ENCODE data around the gene UBE2E2.
"Not testable (repeated sequence)": the region's sequence is repeated elsewhere in the genome, so short reads cannot be mapped to it uniquely, and the experiment has no call there.

UBE2E2 gene

DNA sequence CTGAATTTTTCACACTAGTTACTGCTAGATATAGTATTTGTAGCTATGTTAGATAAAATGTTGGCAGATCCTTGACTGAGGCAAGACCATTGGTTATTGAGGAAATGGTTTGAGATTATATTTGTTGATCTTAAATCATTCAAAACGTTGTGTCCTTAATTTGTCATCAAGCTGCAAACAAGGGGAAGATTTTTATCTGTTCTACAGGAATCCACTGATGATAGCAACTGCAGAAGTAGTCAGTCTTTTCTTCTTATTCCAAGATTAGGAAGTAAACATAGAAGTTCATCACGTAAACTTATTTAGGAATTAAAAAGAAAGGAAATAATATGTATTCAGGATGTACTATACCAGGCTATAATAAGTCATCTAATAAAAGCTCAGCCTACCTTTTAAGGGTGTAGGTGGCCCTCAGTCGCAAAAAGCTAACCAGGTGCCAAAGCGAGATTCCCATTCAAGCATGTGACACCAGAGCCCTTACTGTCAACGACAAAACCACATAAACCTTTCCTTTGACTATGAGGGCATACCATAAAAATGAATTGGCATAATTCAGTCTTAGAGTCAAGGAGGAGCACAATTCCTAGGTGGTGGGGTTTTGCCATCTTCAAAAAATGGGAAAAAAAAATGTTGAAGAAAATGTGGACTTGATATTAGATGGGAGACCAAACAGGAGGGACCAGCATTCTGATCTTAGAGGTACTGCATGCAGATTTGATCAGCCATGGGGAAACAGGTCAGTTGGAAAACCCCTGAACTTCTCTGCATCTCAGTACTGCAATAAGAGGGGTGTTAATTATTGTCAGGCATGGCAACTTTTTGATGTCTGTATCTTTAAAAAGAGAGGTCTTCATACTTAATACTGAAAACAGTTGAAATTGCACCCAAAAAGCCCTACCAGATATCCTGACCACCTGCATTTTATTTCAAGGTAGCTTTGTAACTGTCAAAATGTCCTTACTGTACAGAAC, 390.1 kb downstream of the UBE2E2 start:
- DNase-seq: no peak

- DNase-seq: no peak
Observed at GRCh38 chr3:23594066-23594465, 390.9 kb downstream of the UBE2E2 start.

GRCh38 chr3:23594894-23595670, 392.0 kb downstream of the UBE2E2 start:
- no peak for DNase-seq

DNA sequence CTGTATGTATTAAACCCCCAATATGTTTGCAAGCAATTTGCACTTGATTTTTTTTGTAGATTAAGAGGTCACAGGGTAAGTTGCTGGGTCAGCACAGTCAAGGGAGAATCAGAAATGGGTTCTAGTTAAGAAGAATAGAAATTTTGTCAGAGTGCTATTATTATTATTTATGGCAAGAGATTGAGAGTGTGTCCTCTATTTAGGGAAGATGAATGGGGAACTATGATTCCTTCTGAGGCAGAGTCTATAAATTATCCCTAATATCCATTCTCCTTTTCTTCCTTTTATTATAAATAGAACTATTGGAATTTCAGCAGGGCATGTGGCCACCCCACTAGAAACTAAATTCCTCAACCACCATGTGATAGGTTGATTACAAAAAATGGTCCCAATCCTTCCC, 392.7 kb downstream of the UBE2E2 start:
- no peak for DNase-seq

DNA sequence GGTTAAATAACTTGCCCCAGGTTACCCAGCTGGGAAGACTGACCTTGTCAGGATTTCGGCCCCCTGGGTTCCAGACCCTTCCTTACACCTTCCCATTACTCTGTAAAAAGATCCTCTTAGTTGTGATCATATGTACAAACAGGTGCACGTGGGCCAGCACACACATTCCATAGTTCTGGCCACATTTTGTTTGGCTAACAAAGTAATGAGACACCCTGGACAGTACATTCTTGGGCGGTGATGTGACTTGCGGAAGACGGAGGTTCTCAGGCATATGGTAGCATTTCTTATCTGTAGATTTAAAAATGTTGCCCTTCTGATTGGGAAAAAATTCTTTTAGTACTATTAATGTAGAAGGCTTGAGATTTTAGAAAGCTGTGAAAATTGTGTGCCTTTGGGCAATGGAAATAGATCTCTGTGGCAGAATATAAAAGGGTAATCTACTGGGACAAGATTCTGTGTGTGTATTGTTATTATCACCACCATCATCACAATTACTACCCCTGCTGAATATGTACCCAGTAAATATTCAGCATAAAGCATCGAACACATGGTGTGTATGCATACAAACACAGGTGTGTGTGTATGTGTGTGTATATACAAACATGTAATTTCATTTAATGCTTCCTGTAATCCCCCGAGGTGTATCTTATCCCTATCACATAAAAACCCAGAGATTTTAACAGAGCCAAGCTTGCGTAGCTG, 397.2 kb downstream of the UBE2E2 start:
- no peak for DNase-seq

GRCh38 chr3:23601091-23601822, 398.1 kb downstream of the UBE2E2 start:
- peak in 1 of 14 donors; percentile 10 for DNase-seq

DNA sequence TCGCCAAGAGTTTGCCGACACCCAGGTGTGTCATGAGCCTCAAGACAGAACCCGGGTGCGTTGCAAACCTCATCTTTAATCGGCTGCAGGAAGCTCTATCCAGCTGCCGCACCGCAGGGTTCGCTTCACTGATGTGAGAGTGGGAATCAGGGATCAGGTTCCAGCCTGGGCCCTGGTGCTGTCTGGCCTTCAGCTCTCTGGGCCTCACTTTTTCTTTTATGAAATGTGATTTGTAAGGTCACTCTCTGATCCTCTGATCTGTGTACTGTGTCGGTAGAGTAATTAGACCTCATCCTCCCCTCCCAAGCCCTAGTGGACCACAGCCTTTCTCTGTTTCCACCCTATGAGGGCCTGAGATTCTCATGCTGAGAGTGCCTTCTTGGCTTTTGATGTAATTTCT, 399.8 kb downstream of the UBE2E2 start:
- DNase-seq: no peak

DNA sequence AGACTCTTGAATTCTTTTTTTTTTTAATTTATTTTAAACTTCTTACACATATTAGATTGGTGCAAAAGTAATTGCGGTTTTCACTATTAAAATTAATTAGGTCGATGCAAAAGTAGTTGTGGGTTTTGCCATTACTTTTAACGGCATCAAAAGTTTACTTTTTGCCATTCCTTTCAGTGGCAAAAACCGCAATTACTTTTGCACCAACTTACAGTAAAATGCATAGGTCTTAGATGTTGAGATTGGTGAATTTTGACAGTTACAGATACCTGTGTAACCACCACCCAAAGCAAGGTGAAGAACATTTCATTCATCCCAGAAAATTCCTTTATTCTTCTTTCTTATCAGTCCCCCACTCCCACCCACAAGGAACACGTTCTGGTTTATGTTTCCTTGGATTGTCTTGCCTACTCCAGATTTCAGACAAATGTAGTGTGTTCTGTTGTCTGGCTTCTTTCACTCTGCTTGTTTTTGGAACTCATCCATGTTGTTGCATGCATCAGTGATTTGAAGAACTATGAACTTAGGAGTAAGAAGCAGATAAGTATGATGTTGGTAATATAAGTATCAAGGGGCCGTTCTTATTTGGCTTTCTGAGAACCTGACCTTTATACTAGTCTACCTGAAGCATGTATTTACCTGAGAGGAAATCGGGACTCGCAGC, 404.2 kb downstream of the UBE2E2 start:
- DNase-seq: no peak

DNA sequence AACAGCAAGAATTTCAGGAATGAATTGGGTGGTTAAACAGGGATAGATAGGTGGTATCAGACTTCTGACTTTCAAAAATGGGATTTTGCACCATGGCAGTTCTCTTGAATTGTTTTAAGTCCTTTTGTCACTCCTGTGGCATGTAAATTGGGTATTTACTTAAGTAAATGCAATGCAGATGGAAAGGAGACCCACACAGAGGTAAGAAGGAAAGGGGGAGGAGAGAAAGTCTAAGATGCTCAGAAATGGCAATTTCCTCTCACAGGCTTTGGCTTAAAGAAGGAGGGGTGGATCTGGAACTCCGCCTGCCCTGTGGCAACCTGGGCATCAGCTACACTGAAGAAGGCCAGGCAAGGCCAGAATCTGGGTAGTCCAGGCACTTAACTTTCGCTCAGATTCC, 405.5 kb downstream of the UBE2E2 start:
- no peak for DNase-seq

DNA sequence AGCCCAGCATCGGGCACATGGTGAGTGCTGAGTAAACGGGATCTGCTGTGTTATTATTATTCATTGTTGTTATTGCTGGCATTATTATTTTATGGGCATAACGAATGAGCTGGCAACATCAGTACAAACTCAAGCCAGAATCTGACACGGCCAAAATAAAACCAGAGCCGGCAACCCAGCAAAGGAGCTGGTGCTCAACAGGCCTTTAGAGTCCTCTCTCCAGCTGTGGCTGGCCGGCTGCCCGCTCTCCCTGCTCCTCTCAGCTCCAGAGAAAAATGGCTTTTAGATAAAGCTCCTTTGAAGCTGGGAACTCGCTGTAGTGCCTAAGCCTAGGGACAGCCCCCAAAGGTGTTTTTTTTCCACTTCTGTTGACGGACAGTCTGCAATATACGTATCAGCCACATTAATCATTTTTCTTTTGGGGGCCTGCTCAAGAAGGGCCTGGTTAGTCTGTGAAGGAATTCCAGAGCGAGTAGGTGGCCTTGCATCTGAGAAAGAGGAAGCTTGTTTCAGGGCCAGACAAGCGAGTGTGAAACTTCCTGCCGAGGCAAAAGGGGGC, 408.7 kb downstream of the UBE2E2 start:
- peak in 11 of 14 donors; percentile 8 to 76 (median 52) for DNase-seq

DNA sequence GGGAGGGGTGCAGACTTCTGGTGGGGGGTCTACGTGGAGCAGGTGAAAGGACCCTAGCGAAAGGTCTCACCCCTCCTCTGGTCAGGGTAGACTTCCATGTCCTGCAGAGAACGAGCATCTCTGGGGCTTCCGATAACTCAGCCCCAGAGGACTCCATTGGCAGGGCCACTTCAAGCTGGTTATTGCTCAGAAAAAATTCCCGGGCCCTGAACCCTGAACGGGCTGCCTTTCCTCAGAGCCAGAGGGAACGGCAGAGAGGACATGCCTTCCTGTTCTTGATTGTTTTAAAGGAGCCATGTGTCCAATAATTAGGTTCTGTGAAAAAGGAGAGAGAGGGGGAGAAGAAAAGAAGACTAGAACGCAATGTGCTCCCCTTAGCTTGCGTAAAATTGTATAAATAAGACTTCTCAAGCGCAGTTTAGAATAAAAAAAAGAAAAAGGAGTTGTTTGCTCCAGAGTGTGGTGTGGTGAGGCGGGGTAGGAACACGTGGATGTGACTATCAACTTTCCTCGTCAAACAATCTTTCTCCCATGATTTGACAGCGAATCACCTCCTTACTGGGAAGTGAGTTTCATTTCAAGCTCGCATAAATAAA, 409.3 kb downstream of the UBE2E2 start:
- DNase-seq: peak in 1 of 14 donors; percentile 53

- no peak for DNase-seq
Observed at GRCh38 chr3:23615068-23615467, 411.9 kb downstream of the UBE2E2 start.

GRCh38 chr3:23618475-23618874, 415.3 kb downstream of the UBE2E2 start:
- DNase-seq: not testable (repeated sequence)

- DNase-seq: no peak
Observed at GRCh38 chr3:23619705-23620637, 416.8 kb downstream of the UBE2E2 start.

DNA sequence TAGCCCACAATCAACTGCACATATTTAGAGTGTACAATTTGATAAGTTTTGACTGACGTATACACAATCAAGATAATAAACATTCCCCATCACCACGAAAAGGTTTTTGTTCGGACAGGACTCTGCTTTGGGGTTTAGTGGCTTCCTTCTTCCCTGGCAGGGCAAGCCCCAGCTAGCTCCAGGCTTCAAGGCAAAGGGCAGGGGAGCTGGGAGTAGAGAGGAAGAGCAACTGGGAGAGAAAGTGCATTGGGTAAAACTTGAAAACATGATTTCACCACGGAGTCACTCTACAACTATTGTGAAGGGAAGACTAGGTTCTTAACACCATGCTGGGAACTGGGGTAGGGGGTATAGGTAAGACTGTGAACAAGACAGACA, 417.5 kb downstream of the UBE2E2 start:
- DNase-seq: no peak

- DNase-seq: no peak
Observed at GRCh38 chr3:23623844-23624243, 420.7 kb downstream of the UBE2E2 start.

GRCh38 chr3:23624305-23624704, 421.2 kb downstream of the UBE2E2 start:
- no peak for DNase-seq

DNA sequence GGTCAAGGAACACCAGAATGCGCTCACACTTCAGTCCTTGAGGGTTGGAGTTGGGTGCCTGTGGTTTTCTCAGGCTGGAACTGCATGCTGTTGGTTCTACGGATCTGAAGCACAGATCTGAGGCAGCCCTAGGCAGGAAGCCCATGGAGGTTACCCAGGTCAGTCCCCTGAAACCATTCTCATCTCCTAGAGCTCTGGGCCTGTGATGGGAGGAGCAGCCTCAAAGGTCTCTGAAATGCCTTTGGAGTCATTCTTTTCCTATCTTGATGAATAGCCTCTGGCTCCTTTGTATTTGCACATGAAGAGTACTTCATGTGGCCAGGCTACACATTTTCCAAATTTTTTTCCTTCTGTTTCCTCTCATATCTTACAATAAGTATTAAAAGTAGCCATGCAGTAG, 423.3 kb downstream of the UBE2E2 start:
- no peak for DNase-seq

GRCh38 chr3:23629181-23629894, 426.2 kb downstream of the UBE2E2 start:
- DNase-seq: no peak
